ENCODE data around the gene SIRPG.
"Not testable (repeated sequence)": the region's sequence is repeated elsewhere in the genome, so short reads cannot be mapped to it uniquely, and the experiment has no call there.

SIRPG gene

GRCh38 chr20:1635291-1635979, 22.1 kb downstream of the SIRPG start:
- DNase-seq (ENCODE audit: low read depth), result no peak

- no peak for DNase-seq (ENCODE audit: low read depth)
These were observed 24.0 kb downstream of the SIRPG start for GRCh38 chr20:1633535-1633934.

DNA sequence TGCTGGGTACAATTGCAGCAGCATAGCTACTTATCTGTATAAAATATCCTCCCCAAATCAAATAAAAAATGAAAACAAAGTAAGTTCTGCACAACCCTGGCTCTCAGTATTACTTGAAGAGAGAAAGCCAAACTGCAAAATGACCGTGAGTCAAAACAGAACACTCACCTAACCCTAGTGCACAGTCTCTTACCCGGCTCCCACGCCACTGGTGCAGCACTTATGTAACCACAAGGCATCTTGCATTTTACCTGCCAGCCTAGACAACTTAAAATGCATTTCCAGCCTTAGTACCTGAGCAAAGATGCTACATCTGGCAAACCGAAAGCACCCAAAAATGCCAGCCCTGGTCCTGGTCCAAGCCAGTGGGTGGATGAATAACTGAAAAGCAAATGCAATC, 25.4 kb downstream of the SIRPG start:
- DNase-seq (ENCODE audit: low read depth), result no peak

GRCh38 chr20:1631309-1632151, 26.0 kb downstream of the SIRPG start:
- no peak for DNase-seq (ENCODE audit: low read depth)

DNA sequence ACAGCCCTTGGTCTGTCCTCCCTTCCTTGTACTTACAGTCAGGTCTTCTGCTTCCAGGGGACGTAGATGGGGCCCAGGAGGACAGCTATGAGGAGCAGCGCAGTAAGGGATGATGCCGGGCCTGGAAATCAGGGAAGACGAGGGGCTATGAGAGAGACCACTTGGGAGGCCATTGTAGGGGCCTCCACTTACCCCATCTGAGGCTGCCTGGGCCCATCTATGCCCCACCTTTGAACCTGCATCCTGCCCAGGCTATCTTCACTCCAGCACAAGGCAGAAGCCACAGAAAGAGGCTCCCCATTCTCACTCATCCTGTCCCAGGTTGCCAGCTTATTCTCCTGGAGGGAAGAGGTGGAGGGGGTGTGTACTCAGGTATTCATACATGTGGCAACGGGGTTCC, 27.4 kb downstream of the SIRPG start:
- no peak for DNase-seq (ENCODE audit: low read depth)

- DNase-seq (ENCODE audit: low read depth), result no peak
These were observed 28.3 kb downstream of the SIRPG start for GRCh38 chr20:1629321-1629720.

GRCh38 chr20:1628621-1629020, 29.0 kb downstream of the SIRPG start:
- no peak for DNase-seq (ENCODE audit: low read depth)

DNA sequence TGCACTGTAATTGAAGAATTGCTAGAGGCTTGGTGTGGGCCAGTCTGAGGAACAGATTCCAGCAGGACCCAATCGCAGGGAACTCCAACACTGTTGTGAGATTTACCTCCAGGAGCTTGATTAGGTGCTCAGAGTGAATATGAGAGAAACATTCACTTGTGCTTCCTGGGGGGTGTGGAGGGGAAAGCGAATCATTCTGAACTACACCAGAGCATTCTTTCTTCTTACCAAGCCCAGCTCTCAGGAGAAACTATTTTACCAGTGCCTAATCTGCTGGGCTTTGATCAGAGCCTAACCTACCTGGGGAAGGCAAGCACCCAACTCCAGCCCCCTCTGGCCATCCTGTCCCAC, 30.4 kb downstream of the SIRPG start:
- no peak for DNase-seq (ENCODE audit: low read depth)

DNA sequence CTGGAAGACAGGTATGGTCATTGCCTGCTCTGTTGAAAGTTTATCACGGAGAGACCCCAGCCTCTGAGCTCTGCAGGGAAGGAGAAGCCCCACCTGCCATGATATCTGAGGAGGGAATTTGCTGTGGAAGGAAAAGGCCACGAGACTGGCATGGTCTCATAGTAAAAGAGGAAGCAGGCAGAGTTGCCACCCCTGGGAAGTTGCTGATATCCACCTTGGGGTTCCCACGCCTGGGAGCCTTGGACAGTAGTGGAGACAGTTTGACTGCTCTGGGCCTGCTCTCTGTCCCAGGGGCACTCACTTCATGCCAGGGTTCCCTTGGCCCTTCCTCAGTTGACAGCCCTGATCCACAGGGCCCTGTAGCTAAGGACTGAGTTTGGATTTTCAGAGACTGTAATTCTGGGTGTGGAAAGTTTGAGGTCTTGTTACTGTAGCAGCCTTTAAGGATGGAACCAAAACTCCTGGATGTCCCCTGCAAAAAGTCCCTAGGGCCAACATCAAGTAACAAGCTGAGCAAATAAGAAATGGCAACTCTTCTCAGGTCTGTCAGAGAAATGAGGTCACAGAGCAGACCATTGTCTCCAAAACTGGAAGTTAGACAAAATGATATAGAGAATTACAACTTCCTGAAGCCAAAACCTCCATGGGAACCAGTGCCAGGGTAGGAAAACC, 30.9 kb downstream of the SIRPG start:
- DNase-seq (ENCODE audit: low read depth), result no peak

DNA sequence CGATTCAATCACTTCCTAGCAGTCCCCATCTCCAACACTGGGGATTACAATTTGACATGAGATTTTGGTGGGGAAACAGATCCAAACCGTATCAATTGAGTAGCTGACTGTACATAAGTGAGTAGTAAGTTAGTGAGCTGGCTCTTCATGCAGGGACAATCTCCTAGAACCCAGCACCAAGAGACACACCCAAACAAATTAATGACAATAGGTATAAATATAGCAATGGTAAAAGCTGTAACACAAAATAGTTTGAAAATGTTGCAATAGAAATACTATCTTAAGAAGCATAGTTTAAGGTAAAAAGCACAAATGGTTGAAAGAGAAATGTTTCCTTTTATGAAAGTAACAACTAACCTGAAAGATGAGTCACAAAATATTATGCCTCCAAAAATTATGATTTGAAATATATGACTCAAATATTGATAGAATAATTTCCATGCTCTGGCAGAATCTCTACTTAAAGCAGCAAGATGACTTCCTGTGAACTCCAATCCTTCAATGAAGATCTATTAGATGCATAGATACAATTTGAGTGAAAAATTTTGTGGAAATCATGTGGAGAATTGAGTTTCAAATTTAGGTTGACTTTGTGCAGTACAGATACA, 32.4 kb downstream of the SIRPG start:
- no peak for DNase-seq (ENCODE audit: low read depth)

GRCh38 chr20:1623501-1624205, 33.9 kb downstream of the SIRPG start:
- DNase-seq (ENCODE audit: low read depth), result no peak

DNA sequence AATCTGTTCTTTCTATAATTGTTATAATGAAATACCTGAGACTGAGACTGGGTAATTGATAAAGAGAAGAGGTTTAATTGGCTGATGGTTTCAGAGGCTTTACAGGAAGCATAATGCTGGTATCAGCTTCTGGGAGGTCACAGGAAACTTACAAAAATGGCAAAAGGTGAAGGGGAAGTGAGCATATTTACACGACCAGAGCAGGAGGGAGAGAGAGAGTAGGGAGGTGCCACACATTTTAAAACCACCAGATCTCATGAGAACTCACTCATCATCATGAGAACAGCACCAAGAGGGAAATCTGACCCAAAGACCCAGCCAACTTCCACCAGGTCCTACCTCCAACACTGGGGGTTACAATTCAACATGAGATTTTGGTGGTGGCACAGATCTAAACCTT, 35.1 kb downstream of the SIRPG start:
- DNase-seq (ENCODE audit: low read depth), result no peak

- DNase-seq (ENCODE audit: low read depth), result no peak
These were observed 36.3 kb downstream of the SIRPG start for GRCh38 chr20:1621316-1621715.

DNA sequence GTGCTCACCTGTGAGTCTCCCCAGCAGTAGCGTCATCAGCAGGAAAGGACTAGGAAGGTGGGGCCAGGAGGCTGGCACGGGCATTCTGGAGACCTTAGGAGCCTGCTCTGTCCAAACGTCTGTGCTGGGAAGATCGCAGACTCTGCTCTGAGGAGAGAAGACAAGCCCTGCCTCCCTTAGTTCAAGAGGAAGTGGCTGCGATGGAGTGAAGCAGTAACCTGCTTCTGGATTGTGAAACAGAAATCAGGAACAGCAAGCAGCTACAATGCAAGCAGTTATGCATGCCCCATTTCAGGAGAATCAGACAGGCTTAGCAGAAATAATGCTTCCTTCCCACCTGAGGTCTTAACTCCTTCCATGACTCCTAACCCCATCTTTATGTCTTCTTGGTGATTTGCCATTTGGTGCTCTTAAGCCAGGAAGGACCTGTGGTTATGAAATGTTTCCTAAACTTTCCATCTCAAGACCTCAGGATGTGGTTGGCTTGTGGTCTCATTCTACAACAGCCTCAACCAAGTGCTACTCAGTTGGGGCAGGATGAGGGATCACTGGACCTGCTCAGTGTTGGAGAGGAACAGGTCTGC, 37.6 kb downstream of the SIRPG start, which contains the start of gene SIRPB1:
Gene SIRPB1 (minus strand): TSS at position 149 of the 584 bp plus-strand sequence. CDS start 65 bp downstream, at position 84.
- no peak for DNase-seq (ENCODE audit: low read depth)

DNA sequence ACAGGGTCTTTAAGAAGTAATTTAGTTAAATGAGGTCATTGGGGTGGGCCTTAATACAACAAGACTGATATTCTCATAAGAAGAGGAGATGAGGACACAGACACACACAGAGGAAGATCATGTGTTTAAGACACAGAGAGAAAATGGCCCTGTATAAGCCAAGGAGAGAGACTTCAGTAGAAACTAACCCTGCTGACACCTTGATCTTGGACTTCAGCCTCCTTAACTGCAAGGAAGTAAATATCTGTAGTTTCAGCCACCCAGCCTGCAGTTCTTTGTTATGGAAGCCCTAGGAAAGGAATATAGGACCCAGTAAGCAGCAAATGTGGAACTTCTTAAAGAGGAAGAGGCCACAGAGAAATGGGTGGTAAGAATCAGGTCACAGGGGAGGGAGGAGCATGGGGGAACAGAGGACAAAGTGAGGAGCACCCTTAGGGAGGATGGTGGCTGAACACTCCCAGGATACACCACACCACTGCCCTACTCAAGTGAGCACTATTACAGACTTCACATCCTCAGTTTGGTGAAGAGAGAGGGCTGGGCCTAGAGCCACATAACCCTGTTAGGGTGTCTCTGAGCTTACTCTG, 38.5 kb downstream of the SIRPG start:
- DNase-seq (ENCODE audit: low read depth), result no peak

DNA sequence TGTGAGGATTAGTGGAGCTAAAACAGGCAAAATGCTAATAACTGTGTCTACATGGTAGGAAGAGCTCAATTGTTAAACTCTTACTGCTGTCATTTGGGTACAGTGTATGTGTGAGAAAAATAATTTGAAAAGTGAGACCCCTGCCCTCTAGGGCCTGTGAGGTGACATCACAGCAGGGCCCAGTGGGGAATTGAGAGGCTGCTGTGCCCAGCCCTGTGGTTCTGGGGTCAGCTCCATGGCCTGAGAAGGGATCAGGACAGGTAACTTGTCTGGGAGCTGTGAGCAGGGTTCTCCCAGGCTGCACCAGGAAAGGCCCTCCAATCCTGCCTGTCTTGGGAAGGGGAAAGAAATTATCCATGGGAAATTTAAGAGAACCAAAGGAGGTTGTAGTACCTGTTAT, 39.1 kb downstream of the SIRPG start:
- no peak for DNase-seq (ENCODE audit: low read depth)

GRCh38 chr20:1616858-1617434, 40.6 kb downstream of the SIRPG start:
- DNase-seq (ENCODE audit: low read depth), result no peak

- DNase-seq (ENCODE audit: low read depth), result not testable (repeated sequence)
These were observed 47.2 kb downstream of the SIRPG start for GRCh38 chr20:1610404-1610803.

GRCh38 chr20:1608678-1609347, 48.8 kb downstream of the SIRPG start:
- not testable (repeated sequence) for DNase-seq (ENCODE audit: low read depth)

DNA sequence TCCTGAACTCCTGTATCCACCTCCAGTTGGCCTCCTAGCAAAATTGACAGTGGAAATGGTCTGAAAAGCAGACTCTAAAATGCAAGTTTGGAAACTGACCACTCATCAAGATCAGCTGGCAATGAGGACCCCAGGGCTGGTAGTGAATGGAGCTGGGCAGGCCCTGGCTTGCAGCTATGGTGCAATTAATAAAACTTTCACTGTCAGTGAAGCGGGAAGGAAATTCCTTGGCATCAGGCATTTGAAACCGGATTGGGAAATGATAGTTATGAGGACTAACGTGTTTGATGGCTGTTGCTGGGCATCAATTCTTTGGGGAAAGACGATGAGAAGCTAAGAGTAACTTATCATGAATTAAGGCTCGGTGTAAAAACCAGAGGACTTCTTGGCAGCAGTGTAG, 56.8 kb downstream of the SIRPG start:
- no peak for DNase-seq (ENCODE audit: low read depth)
